K562 (cell line): ENCODE measurements around the gene CARM1. TPM values are rescaled to one million over a fixed set of nuclear protein-coding genes. Genes with fewer than 3 reads are reported as not detected.

Source experiments
- ATF3 ChIP-seq, 2 experiments: fragments of 450-650 bp in 1 of 2; sonication (generic) in 1 of 2; formaldehyde crosslinking in 1 of 2; IDR thresholded peaks in 1 of 2; conservative IDR thresholded peaks in 1 of 2; 2 replicates each; pipeline versions ENCODE4 v1.6.1 to v1.8.1; 2016 to 2023; ENCODE audit warnings: mild to moderate bottlenecking in 2 of 2, moderate library complexity in 2 of 2, inconsistent platforms in 1 of 2, missing genetic modification reagents in 1 of 2
- CEBPB ChIP-seq: fragments of 450-650 bp; IDR thresholded peaks from 2 replicates; pipeline ENCODE4 v1.6.1; 2016; ENCODE audit warnings: missing genetic modification characterization, missing compliant biosample characterization
- CHD4 ChIP-seq: fragments of 200-600 bp; sonication (generic); IDR thresholded peaks from 3 replicates; pipeline ENCODE4 v1.6.1; 2012; ENCODE audit warnings: low read depth, mild to moderate bottlenecking, mixed read lengths, low read length, inconsistent platforms; ENCODE audit not compliant: insufficient read depth, insufficient replicate concordance, poor library complexity, severe bottlenecking
- CREB5 ChIP-seq: fragments of 250-450 bp; sonication (Bioruptor Pico); IDR thresholded peaks from 2 replicates; pipeline ENCODE4 v1.5.0; 2020; ENCODE audit warnings: mild to moderate bottlenecking
- HDAC3 ChIP-seq: fragments of 450-650 bp; IDR thresholded peaks from 2 replicates; pipeline ENCODE4 v1.6.1; 2018; ENCODE audit warnings: borderline replicate concordance, mild to moderate bottlenecking, moderate library complexity; ENCODE audit not compliant: partially characterized antibody
- HEY1 ChIP-seq: fragments of 250-450 bp; sonication (Bioruptor Pico); IDR thresholded peaks from 2 replicates; pipeline ENCODE4 v1.5.0; 2020; ENCODE audit warnings: mild to moderate bottlenecking, moderate library complexity, borderline replicate concordance
- HMG20A ChIP-seq: fragments of 450-650 bp; formaldehyde crosslinking; conservative IDR thresholded peaks from 2 replicates; pipeline ENCODE4 v1.4.0; 2020; ENCODE audit warnings: mild to moderate bottlenecking, mixed read lengths
- HNRNPH1 ChIP-seq: fragments of 200-400 bp; formaldehyde crosslinking; optimal IDR thresholded peaks from 2 replicates; pipeline ENCODE3; 2017; ENCODE audit warnings: low read depth, mild to moderate bottlenecking, low read length, moderate library complexity
- IRF9 ChIP-seq: fragments of 450-650 bp; IDR thresholded peaks from 2 replicates; pipeline ENCODE4 v1.6.1; 2016; ENCODE audit warnings: missing biosample characterization, missing genetic modification characterization
- NRF1 ChIP-seq, 2 experiments: fragments of 450-650 bp; IDR thresholded peaks in 1 of 2; conservative IDR thresholded peaks in 1 of 2; 2 replicates each; pipeline ENCODE4 v1.6.1; 2014; ENCODE audit warnings: mild to moderate bottlenecking in 2 of 2
- POLR2AphosphoS5 ChIP-seq: IDR thresholded peaks from 2 replicates; pipeline ENCODE4 v1.6.1; 2011; ENCODE audit warnings: mild to moderate bottlenecking, low read depth, low read length, moderate library complexity; ENCODE audit not compliant: control insufficient read depth, insufficient read depth
- SRF ChIP-seq, 2 experiments: fragments of 250-450, 450-650 bp in 1 of 2; sonication (Bioruptor Pico) in 1 of 2; sonication (generic) in 1 of 2; formaldehyde crosslinking; IDR thresholded peaks; 2 replicates each; pipeline versions ENCODE4 v1.5.0 to v1.5.1; 2020 to 2022; ENCODE audit warnings: mild to moderate bottlenecking in 1 of 2, missing genetic modification reagents in 1 of 2
- STAT5A ChIP-seq: IDR thresholded peaks from 2 replicates; pipeline ENCODE4 v1.6.1; 2012; ENCODE audit warnings: low read length, inconsistent platforms, borderline replicate concordance
- TCF3 ChIP-seq: sonication (generic); formaldehyde crosslinking; IDR thresholded peaks from 2 replicates; pipeline ENCODE4 v1.4.0; 2020; ENCODE audit warnings: mild to moderate bottlenecking, missing genetic modification reagents
- ZKSCAN1 ChIP-seq: fragments of 150-350 bp; IDR thresholded peaks from 2 replicates; pipeline ENCODE4 v1.6.1; 2016; ENCODE audit warnings: low read depth, low read length
- ZNF277 ChIP-seq: fragments of 250-450 bp; sonication (Bioruptor Pico); IDR thresholded peaks from 2 replicates; pipeline ENCODE4 v1.8.0; 2022; ENCODE audit warnings: inconsistent platforms, mild to moderate bottlenecking, moderate library complexity, borderline replicate concordance
- ZNF518B ChIP-seq: fragments of 250-450 bp; sonication (Bioruptor Pico); IDR thresholded peaks from 2 replicates; pipeline ENCODE4 v1.5.0; 2021; ENCODE audit warnings: mild to moderate bottlenecking, moderate library complexity
- polyA plus RNA-seq, 8 experiments: library from polyadenylated mRNA; depleted of rRNA in 4 of 8; stranded (reverse) in 5 of 8; unstranded in 3 of 8; fragments of >200 nt; fragmentation: Nextera tagmentation in 2 of 8; fragmentation: Illumina TruSeq in 1 of 8; extraction: Ambion mirVana in 2 of 8; extraction: Trizol in 1 of 8; gene quantifications; 2 replicates each; pipeline versions ENCODE4 v1.2.1 to v1.2.3, GENCODE V29; 2011 to 2014; ENCODE audit warnings: inconsistent platforms in 1 of 8, missing spikeins in 1 of 8
- total RNA-seq, 7 experiments: library from RNA; depleted of rRNA in 6 of 7; stranded (reverse); fragments of >200 nt in 6 of 7; fragmentation: Illumina TruSeq in 2 of 7; extraction: Trizol in 2 of 7; gene quantifications; 2 replicates each; pipeline versions ENCODE4 v1.2.1 to v1.2.3, GENCODE V29; 2011 to 2021; ENCODE audit warnings: low replicate concordance in 1 of 7

The CARM1 gene
- total and polyA plus RNA-seq, 9 of the 15 experiments (the other 6 are each of a cell fraction or from before 2014, with no cell fraction given) = 0.36 to 86.0 (median 29.7) TPM

- TF ChIP-seq CREB5 (CRISPR knock-in tag) (no peak), ZKSCAN1 (0 out of 2 replicates have a peak, but pooled peaks have one; percentile 52), IRF9 (tag) (no peak; the same call in 1 of the 2 replicates), ZNF277 (CRISPR knock-in tag) (no peak), STAT5A (peak; percentile 62; the same call in 1 of the 2 replicates), HMG20A (CRISPR knock-in tag) (no peak), HNRNPH1 (no peak), CHD4 (no peak), SRF (CRISPR knock-in tag; IDR thresholded peaks at IDR 0.05) (peak in 1 of 2 experiments; percentile 89; a peak in 1 of 4 replicates), NRF1 (conservative IDR thresholded peaks at IDR 0.05 in 1 of 2, IDR thresholded peaks at IDR 0.05 in 1 of 2) (peak; percentile 67 to 71), HDAC3 (no peak), ZNF518B (CRISPR knock-in tag) (no peak), POLR2AphosphoS5 (peak; percentile 74), TCF3 (CRISPR knock-in tag) (peak; percentile 81), CEBPB (peak; percentile 78), HEY1 (no peak), ATF3 (IDR thresholded peaks at IDR 0.05) (peak; percentile 85), ATF3 (CRISPR knock-in tag; conservative IDR thresholded peaks at IDR 0.05) (no peak; the same call in 1 of the 2 replicates)
These were observed 64.2 kb downstream of the CARM1 start (continued) for GRCh38 chr19:10935371-10936059.
